Astrocyte of the cerebellum (primary cell): Measurements from ENCODE around the gene NEDD4.

Source experiments
- DNase-seq: peaks from one replicate; pipeline ENCODE4 v3.0.0-alpha.2; 2011; ENCODE audit warnings: low read depth
- H3K4me3 ChIP-seq: 2 replicates; pipeline ENCODE4 v1.5.1; 2011; ENCODE audit warnings: mild to moderate bottlenecking, low read depth, low read length, moderate library complexity
- in situ Hi-C: cut with HindIII; loops from 2 replicates; pipeline ENCODE4 v1.10.0; 2017; ENCODE audit warnings: low sequenced_read_pairs
- TF ChIP-seq, protein P1 (sequence below): IDR thresholded peaks from 2 replicates; pipeline ENCODE4 v1.5.1; 2012; ENCODE audit warnings: low read length, low read depth, moderate library complexity, mild to moderate bottlenecking; ENCODE audit errors: missing control alignments

The NEDD4 gene

GRCh38 chr15:55891196-55891595, 102.2 kb downstream of the NEDD4 start:
- H3K4me3 ChIP-seq = no peak overlapping the region
- DNase-seq = no peak
- TF ChIP-seq, protein P1, sequence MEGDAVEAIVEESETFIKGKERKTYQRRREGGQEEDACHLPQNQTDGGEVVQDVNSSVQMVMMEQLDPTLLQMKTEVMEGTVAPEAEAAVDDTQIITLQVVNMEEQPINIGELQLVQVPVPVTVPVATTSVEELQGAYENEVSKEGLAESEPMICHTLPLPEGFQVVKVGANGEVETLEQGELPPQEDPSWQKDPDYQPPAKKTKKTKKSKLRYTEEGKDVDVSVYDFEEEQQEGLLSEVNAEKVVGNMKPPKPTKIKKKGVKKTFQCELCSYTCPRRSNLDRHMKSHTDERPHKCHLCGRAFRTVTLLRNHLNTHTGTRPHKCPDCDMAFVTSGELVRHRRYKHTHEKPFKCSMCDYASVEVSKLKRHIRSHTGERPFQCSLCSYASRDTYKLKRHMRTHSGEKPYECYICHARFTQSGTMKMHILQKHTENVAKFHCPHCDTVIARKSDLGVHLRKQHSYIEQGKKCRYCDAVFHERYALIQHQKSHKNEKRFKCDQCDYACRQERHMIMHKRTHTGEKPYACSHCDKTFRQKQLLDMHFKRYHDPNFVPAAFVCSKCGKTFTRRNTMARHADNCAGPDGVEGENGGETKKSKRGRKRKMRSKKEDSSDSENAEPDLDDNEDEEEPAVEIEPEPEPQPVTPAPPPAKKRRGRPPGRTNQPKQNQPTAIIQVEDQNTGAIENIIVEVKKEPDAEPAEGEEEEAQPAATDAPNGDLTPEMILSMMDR = no peak
- in situ Hi-C loops = no loop called here

DNA sequence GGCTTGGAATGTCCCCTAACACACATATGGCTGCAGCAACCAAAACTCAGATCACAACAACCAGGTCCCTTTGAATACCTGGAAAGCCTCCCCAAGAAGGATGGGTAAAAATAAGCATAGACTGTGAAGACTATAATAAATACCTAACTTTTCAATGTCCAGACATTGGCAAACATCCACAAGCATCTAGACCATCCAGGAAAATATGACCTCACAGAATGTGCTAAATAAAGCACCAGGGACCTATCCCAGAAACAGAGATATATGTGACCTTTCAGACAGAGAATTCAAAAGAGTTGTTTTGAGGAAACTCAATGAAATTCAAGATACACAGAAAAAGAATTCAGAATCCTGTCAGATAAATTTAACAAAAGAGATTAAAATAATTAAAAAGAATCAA, 109.2 kb downstream of the NEDD4 start:
- TF ChIP-seq, protein P1 = no peak
- DNase-seq = no peak
- in situ Hi-C loops = no loop called here
- H3K4me3 ChIP-seq = no peak overlapping the region

DNA sequence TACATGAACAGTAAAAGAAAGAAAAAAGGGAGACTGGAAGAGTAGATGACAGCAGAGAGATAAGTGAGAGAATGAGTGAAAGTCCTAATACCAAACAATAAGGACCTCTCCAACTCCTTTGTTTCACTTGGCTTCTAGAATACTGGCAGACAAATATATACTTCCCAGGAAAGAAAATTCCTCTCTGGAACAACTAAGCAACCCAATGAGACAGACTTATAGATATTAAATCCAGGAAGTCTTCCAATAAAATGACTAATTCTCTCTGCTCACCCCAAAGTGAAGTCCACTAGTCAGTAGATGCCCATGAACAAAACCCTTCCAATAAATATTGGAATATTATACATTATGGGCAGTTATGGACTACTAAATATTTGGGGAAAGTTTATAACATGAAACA, 114.2 kb downstream of the NEDD4 start:
- TF ChIP-seq, protein P1 = no peak
- no peak for DNase-seq
- in situ Hi-C loops = no loop called here

DNA sequence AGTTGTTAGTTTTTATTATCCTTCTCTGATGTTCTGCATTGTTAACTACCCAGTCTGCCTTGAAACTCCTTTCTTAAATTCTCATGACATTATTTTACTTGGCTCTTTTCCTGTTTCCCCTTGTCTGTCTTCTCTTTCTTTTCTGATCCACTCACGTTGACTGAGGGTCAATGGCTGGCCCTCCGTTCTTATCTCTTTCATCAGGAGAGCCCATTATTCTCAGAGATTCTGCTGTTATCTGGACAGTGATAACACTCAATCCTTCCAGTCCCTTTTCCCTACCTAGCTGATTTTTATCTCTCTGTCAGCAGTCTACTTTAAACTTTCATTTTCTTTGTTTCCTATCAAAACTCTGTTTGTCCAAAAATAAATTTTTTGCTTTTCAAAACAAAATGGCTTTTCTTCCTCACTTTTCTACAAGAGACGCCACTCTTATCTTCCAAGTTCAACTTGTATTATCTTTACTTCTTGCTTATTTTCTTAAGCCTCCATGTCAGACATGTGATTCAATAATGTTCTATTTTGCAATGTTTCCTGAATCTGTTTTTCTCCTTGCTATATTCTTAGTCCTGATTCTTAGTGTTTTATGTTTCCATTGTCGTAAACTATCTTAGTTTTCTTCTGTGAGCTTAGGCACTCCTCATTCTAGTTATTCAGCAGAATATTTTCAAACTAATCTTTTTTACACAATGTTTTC, 120.2 kb downstream of the NEDD4 start:
- in situ Hi-C loops = no loop called here
- no peak for DNase-seq
- H3K4me3 ChIP-seq = no peak overlapping the region
- TF ChIP-seq, protein P1 = no peak

More for the DNA sequence above, 114.2 kb downstream of the NEDD4 start:
- no peak overlapping the region for H3K4me3 ChIP-seq

DNA sequence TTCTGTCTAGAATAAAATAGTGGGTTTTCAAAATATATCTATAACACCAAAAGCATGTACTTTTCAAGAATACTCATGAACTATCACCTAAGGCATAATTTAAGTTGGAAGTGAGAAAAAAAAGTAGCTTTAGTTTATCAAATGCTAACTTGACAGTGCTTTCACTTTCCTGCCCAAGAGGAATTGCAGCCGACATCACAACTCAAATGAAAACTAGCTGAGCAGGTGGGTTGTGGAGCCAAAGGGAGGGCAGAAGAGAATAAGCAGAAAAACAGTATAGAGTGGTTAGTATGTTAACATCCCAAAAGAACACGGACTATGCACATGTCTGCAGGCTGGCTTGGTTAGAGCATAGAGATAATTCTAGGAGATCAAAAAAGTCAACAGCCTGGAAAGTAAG, 120.9 kb downstream of the NEDD4 start:
- in situ Hi-C loops = no loop called here
- no peak overlapping the region for H3K4me3 ChIP-seq
- DNase-seq = no peak
- TF ChIP-seq, protein P1 = no peak

DNA sequence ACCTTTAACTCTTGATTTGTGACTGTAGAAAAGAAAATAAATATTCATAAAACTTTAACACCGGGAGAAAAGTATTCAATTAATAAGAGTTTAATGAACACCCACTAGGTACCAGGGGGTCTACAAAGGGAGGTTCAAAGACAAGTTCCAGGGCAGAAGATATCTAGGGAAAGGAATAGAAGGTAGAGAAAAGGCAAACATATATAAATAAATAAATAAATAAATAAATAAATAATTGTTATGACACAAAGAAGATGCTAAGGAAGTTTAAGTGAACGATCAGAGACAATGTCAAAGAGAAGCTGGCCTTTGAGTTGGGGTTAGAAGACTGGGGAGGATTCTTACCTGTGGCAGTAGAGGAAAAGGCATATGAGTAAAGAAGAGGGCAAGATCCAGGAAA, 123.8 kb downstream of the NEDD4 start:
- in situ Hi-C loops = no loop called here
- no peak for DNase-seq
- H3K4me3 ChIP-seq = no peak overlapping the region
- TF ChIP-seq, protein P1 = no peak
